Fibroblast of lung (primary cell): ENCODE results near the gene RTBDN. TPM values are rescaled to one million over a fixed set of nuclear protein-coding genes. Genes with fewer than 3 reads are reported as not detected.
A peak's percentile ranks its signal among the peaks of the same experiment; 100 is the strongest.

Experiments
- DNase-seq, 2 donors: peaks; one replicate each; pipeline versions ENCODE4 v3.0.0 to v3.0.0-alpha.2; 2010; ENCODE audit warnings: low read depth in 2 of 2
- H2AFZ ChIP-seq: 2 replicates; pipeline ENCODE4 v1.5.1; 2012; ENCODE audit warnings: low read length, control low read depth, inconsistent platforms
- H3K27ac ChIP-seq: 2 replicates; pipeline ENCODE4 v1.5.1; 2011; ENCODE audit warnings: low read length, control low read depth; ENCODE audit not compliant: insufficient read depth
- H3K27me3 ChIP-seq: 2 replicates; pipeline ENCODE4 v1.5.1; 2011; ENCODE audit warnings: mild to moderate bottlenecking, low read length; ENCODE audit not compliant: control insufficient read depth, insufficient read depth
- H3K36me3 ChIP-seq: 2 replicates; pipeline ENCODE4 v1.5.1; 2011; ENCODE audit warnings: low read length; ENCODE audit not compliant: control insufficient read depth, insufficient read depth
- H3K4me1 ChIP-seq: 2 replicates; pipeline ENCODE4 v1.5.1; 2011; ENCODE audit warnings: low read length; ENCODE audit not compliant: control insufficient read depth, insufficient read depth; ENCODE audit errors: extremely low read depth
- H3K4me2 ChIP-seq: 2 replicates; pipeline ENCODE4 v1.5.1; 2011; ENCODE audit warnings: low read length, control low read depth; ENCODE audit not compliant: insufficient read depth; ENCODE audit errors: extremely low read depth
- H3K4me3 ChIP-seq, 4 experiments: fragments of 200-600 bp in 1 of 4; sonication (generic) in 1 of 4; replicated peaks in 1 of 4; 2 replicates each; pipeline ENCODE4 v1.5.1; 2011 to 2016; ENCODE audit warnings: low read length in 4 of 4, low read depth in 3 of 4, mild to moderate bottlenecking in 3 of 4, control low read depth in 2 of 4, inconsistent platforms in 1 of 4, mixed read lengths in 1 of 4; ENCODE audit not compliant: insufficient read depth in 1 of 4; ENCODE audit errors: control extremely low read depth in 1 of 4
- H3K79me2 ChIP-seq: 2 replicates; pipeline ENCODE4 v1.5.1; 2012; ENCODE audit warnings: mild to moderate bottlenecking, low read length, inconsistent platforms; ENCODE audit not compliant: control insufficient read depth, insufficient read depth
- H3K9ac ChIP-seq: 2 replicates; pipeline ENCODE4 v1.5.1; 2011; ENCODE audit warnings: mild to moderate bottlenecking, low read length, control low read depth; ENCODE audit not compliant: insufficient read depth
- H3K9me3 ChIP-seq: 2 replicates; pipeline ENCODE4 v1.5.1; 2012; ENCODE audit warnings: low read depth, low read length; ENCODE audit not compliant: control insufficient read depth, insufficient read depth
- H4K20me1 ChIP-seq: 2 replicates; pipeline ENCODE4 v1.5.1; 2011; ENCODE audit warnings: low read length; ENCODE audit not compliant: control insufficient read depth, insufficient read depth; ENCODE audit errors: extremely low read depth
- EZH2 ChIP-seq: IDR thresholded peaks from 2 replicates; pipeline ENCODE4 v1.5.1; 2012; ENCODE audit warnings: low read length, control low read depth, mild to moderate bottlenecking; ENCODE audit errors: missing control alignments
- polyA minus RNA-seq: library from RNA; depleted of rRNA, polyadenylated mRNA; stranded (reverse); fragments of >200 nt; gene quantifications from 2 replicates; pipeline ENCODE4 v1.2.3, GENCODE V29; 2011; ENCODE audit warnings: low replicate concordance
- polyA plus RNA-seq, 2 donors: library from polyadenylated mRNA; depleted of rRNA in 1 of 2; stranded (reverse) in 1 of 2; unstranded in 1 of 2; fragments of >200 nt; gene quantifications; 2 replicates each; pipeline ENCODE4 v1.2.1, GENCODE V29; 2011 to 2012; ENCODE audit warnings: missing spikeins in 1 of 2
- total RNA-seq: library from RNA; depleted of rRNA; stranded (reverse); fragments of >200 nt; gene quantifications from 2 replicates; pipeline ENCODE4 v1.2.1, GENCODE V29; 2014
- TF ChIP-seq, protein P1 (sequence below), 2 donors: IDR thresholded peaks in 1 of 2; conservative IDR thresholded peaks in 1 of 2; 1 replicate in 1 of 2; 2 replicates in 1 of 2; pipeline ENCODE4 v1.5.1; 2011 to 2012; ENCODE audit warnings: low read length in 2 of 2, control low read depth in 1 of 2, inconsistent platforms in 1 of 2, low read depth in 1 of 2, mild to moderate bottlenecking in 1 of 2

Gene RTBDN
- not detected in 2 replicates for total RNA-seq
- polyA plus RNA-seq: not detected in 2 replicates
- not detected in 2 replicates for polyA plus RNA-seq (2012)
- not detected in 2 replicates for polyA minus RNA-seq

DNA sequence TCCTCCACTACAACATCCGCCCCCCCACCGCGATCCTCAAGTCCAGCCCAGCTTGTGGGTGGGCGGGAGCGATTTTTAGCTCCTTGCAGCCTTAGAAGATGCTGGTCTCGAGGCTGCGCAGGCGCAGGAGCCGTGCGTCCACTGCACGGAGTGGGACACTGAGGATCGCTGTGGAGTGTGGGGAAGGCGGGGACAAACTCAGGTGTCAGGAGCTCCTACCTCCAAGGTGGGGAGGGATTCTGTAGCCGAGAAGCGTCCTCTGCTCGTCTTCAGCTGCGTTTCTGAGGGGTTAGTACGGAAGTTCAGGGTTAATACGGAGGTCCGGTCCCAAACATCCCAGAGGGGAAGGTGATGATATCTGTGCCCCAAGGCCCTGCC, at the start of gene RTBDN:
Gene RTBDN, minus strand, starts transcription at position 14 of the 378 bp plus-strand sequence. CDS start 4,600 bp downstream, outside the sequence.
- no peak for DNase-seq
- Histone ChIP-seq H3K4me2 (peak within 1 kb of the TSS; percentile 78), H3K27me3 (peaks cover 59% of the 10 kb centered on the region), H3K4me1 (no peaks in the 10 kb centered on the region), H3K9me3 (no peaks in the 10 kb centered on the region), H3K79me2 (no peaks in the 10 kb centered on the region), H3K36me3 (no peaks in the 10 kb centered on the region), H3K27ac (no peak within 1 kb of the TSS), H2AFZ (no peak within 1 kb of the TSS), H4K20me1 (no peaks in the 10 kb centered on the region), H3K9ac (no peak within 1 kb of the TSS), H3K4me3 (peak within 1 kb of the TSS in 3 of 4 experiments; percentile 17 to 45 (median 25))
- no peak for TF ChIP-seq EZH2
- TF ChIP-seq, protein P1, sequence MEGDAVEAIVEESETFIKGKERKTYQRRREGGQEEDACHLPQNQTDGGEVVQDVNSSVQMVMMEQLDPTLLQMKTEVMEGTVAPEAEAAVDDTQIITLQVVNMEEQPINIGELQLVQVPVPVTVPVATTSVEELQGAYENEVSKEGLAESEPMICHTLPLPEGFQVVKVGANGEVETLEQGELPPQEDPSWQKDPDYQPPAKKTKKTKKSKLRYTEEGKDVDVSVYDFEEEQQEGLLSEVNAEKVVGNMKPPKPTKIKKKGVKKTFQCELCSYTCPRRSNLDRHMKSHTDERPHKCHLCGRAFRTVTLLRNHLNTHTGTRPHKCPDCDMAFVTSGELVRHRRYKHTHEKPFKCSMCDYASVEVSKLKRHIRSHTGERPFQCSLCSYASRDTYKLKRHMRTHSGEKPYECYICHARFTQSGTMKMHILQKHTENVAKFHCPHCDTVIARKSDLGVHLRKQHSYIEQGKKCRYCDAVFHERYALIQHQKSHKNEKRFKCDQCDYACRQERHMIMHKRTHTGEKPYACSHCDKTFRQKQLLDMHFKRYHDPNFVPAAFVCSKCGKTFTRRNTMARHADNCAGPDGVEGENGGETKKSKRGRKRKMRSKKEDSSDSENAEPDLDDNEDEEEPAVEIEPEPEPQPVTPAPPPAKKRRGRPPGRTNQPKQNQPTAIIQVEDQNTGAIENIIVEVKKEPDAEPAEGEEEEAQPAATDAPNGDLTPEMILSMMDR (conservative IDR thresholded peaks at IDR 0.05 in 1 of 2, IDR thresholded peaks at IDR 0.05 in 1 of 2; ENCODE audit: low read depth in 1 of 2, low read length in 2 of 2): no peak

DNA sequence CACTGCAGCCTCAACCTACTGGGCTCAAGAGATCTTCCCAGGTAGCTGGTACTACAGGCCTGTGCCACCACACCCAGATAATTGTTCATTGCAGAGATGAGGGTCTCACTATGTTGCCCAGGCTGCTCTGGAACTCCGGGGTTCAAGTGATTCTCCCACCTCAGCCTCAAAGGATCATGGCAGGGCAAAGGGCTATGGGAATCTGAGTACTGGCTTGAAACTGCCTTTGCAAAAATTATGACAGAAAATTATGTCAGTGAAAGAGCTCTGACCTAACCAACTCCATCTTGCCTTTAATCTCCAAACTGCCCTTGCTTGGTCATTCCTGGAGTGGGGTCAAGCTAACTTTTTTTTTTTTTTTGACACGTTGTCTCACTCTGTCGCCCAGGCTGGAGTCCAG, 48.2 kb upstream of the RTBDN start:
- Histone ChIP-seq H3K9ac (no peak overlapping the region), H3K79me2 (no peaks in the 10 kb centered on the region), H3K36me3 (no peaks in the 10 kb centered on the region), H3K27me3 (peaks cover 20% of the 10 kb centered on the region), H2AFZ (no peak overlapping the region), H3K4me2 (no peak overlapping the region), H3K4me3 (no peak overlapping the region), H3K27ac (no peak overlapping the region), H3K9me3 (no peaks in the 10 kb centered on the region), H4K20me1 (no peaks in the 10 kb centered on the region), H3K4me1 (no peaks in the 10 kb centered on the region)
- DNase-seq: no peak
- TF ChIP-seq EZH2: no peak
- TF ChIP-seq, protein P1 (conservative IDR thresholded peaks at IDR 0.05 in 1 of 2, IDR thresholded peaks at IDR 0.05 in 1 of 2; ENCODE audit: low read depth in 1 of 2, low read length in 2 of 2): no peak

DNA sequence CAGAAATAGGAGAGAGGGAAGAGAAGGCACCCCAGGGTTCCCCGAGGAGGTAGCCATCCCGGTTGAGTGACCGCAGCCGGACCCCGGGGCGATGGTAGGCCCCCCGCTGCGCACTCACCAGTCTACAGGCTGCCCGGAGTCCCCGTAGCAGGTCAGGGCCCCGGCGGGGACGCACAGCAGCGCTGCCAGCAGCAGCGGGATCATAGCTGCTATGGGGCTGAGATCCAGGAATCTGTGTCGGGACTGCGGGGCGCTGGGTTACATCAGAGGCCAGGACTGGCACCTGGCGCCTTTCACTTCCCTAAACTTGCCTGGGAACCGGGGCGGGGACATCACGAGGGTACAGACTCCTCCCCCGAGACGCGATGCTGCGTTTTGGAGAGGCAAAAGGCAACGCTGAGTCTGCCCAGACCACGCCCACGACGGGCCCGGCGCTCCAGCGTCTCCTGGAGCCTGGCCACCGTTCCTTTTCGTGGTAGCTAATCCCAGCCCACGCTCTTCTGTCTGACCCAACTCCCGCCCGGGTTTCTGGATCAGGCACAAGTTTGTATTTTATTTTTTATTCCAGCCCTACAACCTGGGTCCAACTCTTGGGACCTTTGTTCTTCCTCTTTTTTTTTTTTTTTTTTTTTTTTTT, 46.9 kb upstream of the RTBDN start, which contains the start of gene DNASE2:
Gene DNASE2, minus strand, starts transcription at position 278 of the 637 bp plus-strand sequence. Its CDS starts 74 bp downstream, at position 204.
- Histone ChIP-seq H3K4me1 (no peaks in the 10 kb centered on the region), H2AFZ (peak within 1 kb of the TSS; percentile 84), H3K27ac (peak within 1 kb of the TSS; percentile 26), H3K9ac (peak within 1 kb of the TSS; percentile 61), H3K9me3 (no peaks in the 10 kb centered on the region), H3K4me3 (peak within 1 kb of the TSS; percentile 77 to 98 (median 92)), H4K20me1 (no peaks in the 10 kb centered on the region), H3K27me3 (peaks cover 11% of the 10 kb centered on the region), H3K79me2 (no peaks in the 10 kb centered on the region), H3K36me3 (no peaks in the 10 kb centered on the region), H3K4me2 (peak within 1 kb of the TSS; percentile 89)
- TF ChIP-seq, protein P1 (conservative IDR thresholded peaks at IDR 0.05 in 1 of 2, IDR thresholded peaks at IDR 0.05 in 1 of 2; ENCODE audit: low read depth in 1 of 2, low read length in 2 of 2): no peak
- TF ChIP-seq EZH2: no peak
- peak; percentile 89 to 91 for DNase-seq
